Stimulated activated CD4-positive, alpha-beta T cell treated with anti-CD3 and anti-CD28 coated beads, Interleukin-1b, Interleukin-23, amount 100 ng/mL, for 4 hours (primary cell): ENCODE results near the gene TMEM39B.
"Not testable (repeated sequence)": the region's sequence is repeated elsewhere in the genome, so short reads cannot be mapped to it uniquely, and the experiment has no call there.

Experiments used
- DNase-seq, 2 donors: peaks; one replicate each; pipeline ENCODE4 v3.0.0-alpha.2; 2020; ENCODE audit warnings: low read depth in 2 of 2

TMEM39B gene

GRCh38 chr1:32111789-32112188, 39.0 kb downstream of the TMEM39B start:
- no peak for DNase-seq

- DNase-seq = no peak
These were observed 40.2 kb downstream of the TMEM39B start for GRCh38 chr1:32112806-32113375.

DNA sequence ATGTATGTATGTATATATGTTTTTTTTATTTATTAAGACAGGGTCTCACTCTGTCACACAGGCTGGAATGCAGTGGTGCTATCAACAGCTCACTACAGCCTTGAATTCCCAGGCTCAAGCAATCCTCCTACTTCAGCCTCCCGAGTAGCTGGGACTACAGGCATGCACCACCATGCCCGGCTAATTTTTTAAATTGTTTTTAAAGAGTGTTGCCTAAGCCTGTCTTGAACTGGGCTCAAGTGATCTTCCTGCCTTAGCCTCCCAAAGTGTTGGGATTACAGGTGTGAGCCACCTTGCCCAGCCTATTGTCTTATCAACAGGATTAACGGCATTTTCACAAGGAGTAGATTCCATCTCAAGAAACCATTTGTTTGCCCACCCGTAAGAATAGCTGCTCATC, 40.7 kb downstream of the TMEM39B start:
- DNase-seq = not testable (repeated sequence)

DNA sequence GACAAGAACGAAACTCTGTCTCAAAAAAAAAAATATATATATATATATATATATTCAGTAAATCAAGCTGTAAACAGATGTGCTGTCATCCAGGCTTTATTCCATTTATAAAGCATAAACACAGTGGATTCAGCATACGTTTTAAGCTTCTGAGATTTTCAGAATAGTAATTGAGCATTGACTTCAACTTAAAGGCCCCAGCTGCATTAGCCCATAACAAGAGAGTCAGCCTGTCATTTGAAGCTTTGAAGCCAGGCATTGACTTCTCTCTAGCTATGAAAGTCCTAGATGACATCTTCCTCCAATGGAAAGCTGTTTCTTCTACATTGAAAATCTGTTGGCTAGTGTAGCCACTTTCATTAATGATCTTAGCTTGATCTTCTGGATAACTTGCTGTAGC, 41.7 kb downstream of the TMEM39B start:
- DNase-seq = no peak

- DNase-seq = no peak
These were observed 42.8 kb downstream of the TMEM39B start for GRCh38 chr1:32115496-32115895.

- no peak for DNase-seq
These were observed 43.8 kb downstream of the TMEM39B start for GRCh38 chr1:32116531-32116930.

DNA sequence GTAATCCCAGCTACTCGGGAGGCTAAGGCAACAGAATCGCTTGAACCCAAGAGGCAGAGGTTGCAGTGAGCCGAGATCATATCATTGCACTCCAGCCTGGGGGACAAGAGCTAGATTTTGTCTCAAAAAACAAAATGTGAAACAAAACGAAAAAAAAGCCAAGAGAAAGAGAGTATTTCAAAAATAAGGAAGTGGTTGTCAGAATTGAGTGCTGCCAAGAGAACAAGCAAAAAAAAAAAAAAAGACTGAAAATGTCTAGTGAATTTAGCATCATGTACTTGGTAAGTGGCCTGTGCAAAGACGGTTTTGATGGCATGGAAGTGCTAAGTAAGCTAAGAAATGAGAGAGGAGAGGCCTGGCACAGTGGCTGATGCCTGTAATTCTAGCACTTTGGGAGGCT, 49.4 kb downstream of the TMEM39B start:
- no peak for DNase-seq

- DNase-seq = not testable (repeated sequence)
These were observed 50.6 kb downstream of the TMEM39B start for GRCh38 chr1:32123361-32123760.

- DNase-seq = no peak
These were observed 52.6 kb downstream of the TMEM39B start for GRCh38 chr1:32125313-32125712.

- DNase-seq = no peak
These were observed 54.0 kb downstream of the TMEM39B start for GRCh38 chr1:32126770-32127169.

GRCh38 chr1:32127409-32128198, 54.9 kb downstream of the TMEM39B start:
- DNase-seq = no peak

- no peak for DNase-seq
These were observed 55.7 kb downstream of the TMEM39B start for GRCh38 chr1:32128479-32128878.

- no peak for DNase-seq
These were observed 56.2 kb downstream of the TMEM39B start for GRCh38 chr1:32128964-32129363.

DNA sequence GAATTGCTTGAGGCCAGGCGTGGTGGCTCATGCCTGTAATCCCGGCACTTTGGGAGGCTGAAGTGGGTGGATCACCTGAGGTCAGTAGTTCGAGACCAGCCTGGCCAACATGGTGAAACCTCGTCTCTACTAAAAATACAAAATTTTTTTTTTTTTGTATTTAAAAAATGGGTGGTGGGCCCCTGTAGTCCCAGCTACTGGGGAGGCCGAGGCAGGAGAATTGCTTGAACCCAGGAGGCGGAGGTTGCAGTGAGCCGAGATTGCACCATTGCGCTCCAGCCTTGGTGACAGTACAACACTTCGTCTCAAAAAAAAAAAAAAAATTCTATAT, 61.2 kb downstream of the TMEM39B start:
- DNase-seq = not testable (repeated sequence)

DNA sequence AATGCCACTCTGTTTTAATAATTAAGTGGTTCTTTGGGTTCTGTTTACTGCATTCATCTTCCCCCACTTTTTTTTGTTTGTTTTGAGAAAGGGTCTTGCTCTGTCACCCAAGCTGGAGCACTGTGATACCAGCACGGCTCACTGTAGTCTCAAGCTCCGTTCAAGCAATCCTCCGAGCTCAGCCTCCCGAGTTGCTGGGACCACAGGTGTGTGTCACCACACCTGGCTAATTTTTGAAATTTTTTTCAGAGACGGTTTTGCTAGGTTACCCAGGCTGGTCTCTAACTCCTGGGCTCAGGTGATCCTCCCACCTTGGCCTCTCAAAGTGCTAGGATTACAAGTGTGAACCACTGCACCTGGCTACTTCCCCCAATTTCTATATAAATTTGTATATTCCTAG, 64.4 kb downstream of the TMEM39B start:
- DNase-seq = no peak

- DNase-seq = no peak
These were observed 66.2 kb downstream of the TMEM39B start for GRCh38 chr1:32138965-32139364.

- DNase-seq = no peak
These were observed 69.9 kb downstream of the TMEM39B start for GRCh38 chr1:32142446-32143301.

- DNase-seq = not testable (repeated sequence)
These were observed 70.6 kb downstream of the TMEM39B start for GRCh38 chr1:32143302-32143695.

- no peak for DNase-seq
These were observed 71.3 kb downstream of the TMEM39B start for GRCh38 chr1:32144033-32144432.

- not testable (repeated sequence) for DNase-seq
These were observed 75.1 kb downstream of the TMEM39B start for GRCh38 chr1:32147799-32148198.

DNA sequence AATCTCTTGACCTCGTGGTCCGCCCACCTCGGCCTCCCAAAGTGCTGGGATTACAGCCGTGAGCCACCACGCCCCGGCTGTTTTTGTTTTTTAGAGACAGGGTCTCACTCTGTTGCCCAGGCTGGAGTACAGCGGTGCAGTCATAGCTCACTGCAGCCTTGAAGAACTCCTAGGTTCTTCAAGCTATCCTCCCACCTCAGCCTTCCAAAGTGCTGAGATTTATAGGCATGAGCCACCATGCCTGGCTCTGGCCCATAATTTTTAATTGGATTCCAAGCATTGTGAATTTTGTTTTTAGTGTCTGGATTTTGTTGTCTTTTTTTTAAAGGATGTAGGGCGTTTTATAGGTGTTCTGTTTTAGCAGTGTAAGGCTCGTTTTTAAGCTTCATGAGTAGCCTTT, 78.1 kb downstream of the TMEM39B start:
- DNase-seq = no peak

GRCh38 chr1:32151319-32151787, 78.6 kb downstream of the TMEM39B start:
- DNase-seq = no peak
